HCT116 (cell line): Measurements from ENCODE around the gene MCEE.

Experiments
- CBX3 ChIP-seq: IDR thresholded peaks from 2 replicates; pipeline ENCODE4 v1.6.1; 2012; ENCODE audit warnings: low read depth
- CEBPB ChIP-seq: IDR thresholded peaks from 2 replicates; pipeline ENCODE4 v1.6.1; 2012; ENCODE audit warnings: low read depth
- EGR1 ChIP-seq: IDR thresholded peaks from 2 replicates; pipeline ENCODE4 v1.6.1; 2012; ENCODE audit warnings: low read depth
- EZH2 ChIP-seq: fragments of 200-600 bp; sonication (generic); IDR thresholded peaks from 2 replicates; pipeline ENCODE4 v1.6.1; 2017; ENCODE audit warnings: antibody characterized with exemption, mixed run types
- EZH2phosphoT487 ChIP-seq: fragments of 200-600 bp; IDR thresholded peaks from 2 replicates; pipeline ENCODE4 v1.6.1; 2018; ENCODE audit warnings: antibody characterized with exemption, borderline replicate concordance
- JUND ChIP-seq: IDR thresholded peaks from 2 replicates; pipeline ENCODE4 v1.6.1; 2012
- POLR2A ChIP-seq: IDR thresholded peaks from 2 replicates; pipeline ENCODE4 v1.7.0; 2011; ENCODE audit warnings: borderline replicate concordance; ENCODE audit not compliant: insufficient read depth, insufficient read length; ENCODE audit errors: extremely low read depth
- POLR2AphosphoS5 ChIP-seq: IDR thresholded peaks from 2 replicates; pipeline ENCODE4 v1.6.1; 2011; ENCODE audit warnings: mild to moderate bottlenecking, low read depth, low read length, moderate library complexity
- RAD21 ChIP-seq: IDR thresholded peaks from 2 replicates; pipeline ENCODE4 v1.6.1; 2012; ENCODE audit warnings: low read depth, mild to moderate bottlenecking
- SP1 ChIP-seq: IDR thresholded peaks from 2 replicates; pipeline ENCODE4 v1.6.1; 2012; ENCODE audit warnings: low read depth
- TCF7L2 ChIP-seq: IDR thresholded peaks from 2 replicates; pipeline ENCODE4 v1.7.0; 2011; ENCODE audit warnings: borderline replicate concordance, inconsistent platforms; ENCODE audit not compliant: insufficient read depth, insufficient read length; ENCODE audit errors: extremely low read depth
- ZFX ChIP-seq: fragments of 450-650 bp; IDR thresholded peaks from 2 replicates; pipeline ENCODE4 v1.6.1; 2017
- TF ChIP-seq, protein P1 (sequence below), 3 experiments: fragments of 200-600 bp in 1 of 3; sonication (generic) in 1 of 3; IDR thresholded peaks in 2 of 3; conservative IDR thresholded peaks in 1 of 3; 2 replicates each; pipeline ENCODE4 v1.5.1; 2012 to 2017; ENCODE audit warnings: low read depth in 2 of 3, low read length in 2 of 3, antibody characterized with exemption in 1 of 3, borderline replicate concordance in 1 of 3, control low read depth in 1 of 3, mild to moderate bottlenecking in 1 of 3, mixed read lengths in 1 of 3, mixed run types in 1 of 3, moderate library complexity in 1 of 3; ENCODE audit not compliant: insufficient read depth in 1 of 3
- TF ChIP-seq, protein P2 (sequence below): IDR thresholded peaks from 2 replicates; pipeline ENCODE4 v1.6.1; 2012

DNA sequence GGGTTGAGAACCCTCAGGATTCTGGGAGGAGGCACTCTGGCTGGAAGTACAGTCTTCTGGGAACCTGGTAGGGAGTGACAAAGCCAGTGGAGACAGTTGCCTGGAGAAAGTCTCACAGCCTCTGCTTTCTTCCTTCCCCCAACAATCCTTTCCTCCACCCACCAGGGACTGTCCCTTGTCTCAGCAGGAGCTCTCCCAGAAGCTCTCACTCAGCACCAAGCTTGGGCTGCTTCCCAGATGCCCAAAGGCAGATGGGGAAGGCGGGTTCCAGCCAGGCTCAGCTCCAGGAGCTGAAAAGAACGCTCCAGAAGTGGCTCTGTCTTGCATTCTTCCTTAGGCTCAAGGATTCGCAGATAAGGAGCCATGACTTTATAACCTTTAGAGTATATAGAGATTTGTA is 69.2 kb downstream of the MCEE start:
- TF ChIP-seq, protein P1, sequence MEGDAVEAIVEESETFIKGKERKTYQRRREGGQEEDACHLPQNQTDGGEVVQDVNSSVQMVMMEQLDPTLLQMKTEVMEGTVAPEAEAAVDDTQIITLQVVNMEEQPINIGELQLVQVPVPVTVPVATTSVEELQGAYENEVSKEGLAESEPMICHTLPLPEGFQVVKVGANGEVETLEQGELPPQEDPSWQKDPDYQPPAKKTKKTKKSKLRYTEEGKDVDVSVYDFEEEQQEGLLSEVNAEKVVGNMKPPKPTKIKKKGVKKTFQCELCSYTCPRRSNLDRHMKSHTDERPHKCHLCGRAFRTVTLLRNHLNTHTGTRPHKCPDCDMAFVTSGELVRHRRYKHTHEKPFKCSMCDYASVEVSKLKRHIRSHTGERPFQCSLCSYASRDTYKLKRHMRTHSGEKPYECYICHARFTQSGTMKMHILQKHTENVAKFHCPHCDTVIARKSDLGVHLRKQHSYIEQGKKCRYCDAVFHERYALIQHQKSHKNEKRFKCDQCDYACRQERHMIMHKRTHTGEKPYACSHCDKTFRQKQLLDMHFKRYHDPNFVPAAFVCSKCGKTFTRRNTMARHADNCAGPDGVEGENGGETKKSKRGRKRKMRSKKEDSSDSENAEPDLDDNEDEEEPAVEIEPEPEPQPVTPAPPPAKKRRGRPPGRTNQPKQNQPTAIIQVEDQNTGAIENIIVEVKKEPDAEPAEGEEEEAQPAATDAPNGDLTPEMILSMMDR (IDR thresholded peaks at IDR 0.05 in 2 of 3, conservative IDR thresholded peaks at IDR 0.05 in 1 of 3; ENCODE audit: borderline replicate concordance in 1 of 3, insufficient read depth in 1 of 3, low read depth in 2 of 3, low read length in 2 of 3) = no peak
- TF ChIP-seq POLR2AphosphoS5 = no peak
- TF ChIP-seq CBX3 = no peak
- TF ChIP-seq EZH2 = no peak
- TF ChIP-seq CEBPB = no peak
- TF ChIP-seq POLR2A = no peak
- no peak for TF ChIP-seq TCF7L2
- TF ChIP-seq, protein P2, sequence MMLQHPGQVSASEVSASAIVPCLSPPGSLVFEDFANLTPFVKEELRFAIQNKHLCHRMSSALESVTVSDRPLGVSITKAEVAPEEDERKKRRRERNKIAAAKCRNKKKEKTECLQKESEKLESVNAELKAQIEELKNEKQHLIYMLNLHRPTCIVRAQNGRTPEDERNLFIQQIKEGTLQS = no peak
- TF ChIP-seq RAD21 = no peak
- TF ChIP-seq EZH2phosphoT487 = no peak
- no peak for TF ChIP-seq EGR1
- TF ChIP-seq JUND = no peak
- no peak for TF ChIP-seq SP1
- TF ChIP-seq ZFX = no peak
